Cardiac muscle cell (in vitro differentiated cells and primary cell): ENCODE measurements around the gene GAREM1. TPM values are rescaled to one million over a fixed set of nuclear protein-coding genes. Genes with fewer than 3 reads are reported as not detected.

Experiments used
- DNase-seq, 2 donors: peaks; one replicate each; pipeline versions ENCODE4 v3.0.0 to v3.0.0-alpha.2; 2010 to 2017; ENCODE audit warnings: low read depth in 1 of 2, low spot score in 1 of 2
- H3K27ac ChIP-seq: fragments of 200-600 bp; sonication (generic); 2 replicates; pipeline ENCODE4 v1.5.1; 2016
- H3K27me3 ChIP-seq: fragments of 200-600 bp; sonication (generic); 2 replicates; pipeline ENCODE4 v1.6.0; 2016; ENCODE audit warnings: control low read depth
- H3K36me3 ChIP-seq: fragments of 200-600 bp; sonication (generic); 2 replicates; pipeline ENCODE4 v1.5.1; 2016; ENCODE audit warnings: control low read depth
- H3K4me1 ChIP-seq: fragments of 200-600 bp; sonication (generic); 2 replicates; pipeline ENCODE4 v1.8.1; 2017; ENCODE audit warnings: low read depth, mild to moderate bottlenecking, mixed run types
- H3K4me3 ChIP-seq: fragments of 200-600 bp; sonication (generic); 2 replicates; pipeline ENCODE4 v1.5.1; 2016; ENCODE audit warnings: mild to moderate bottlenecking
- H3K9me3 ChIP-seq: fragments of 200-600 bp; sonication (generic); 2 replicates; pipeline ENCODE4 v1.5.1; 2017; ENCODE audit warnings: low read depth, mild to moderate bottlenecking, control low read depth
- CTCF ChIP-seq: IDR thresholded peaks from 2 replicates; pipeline ENCODE4 v1.5.1; 2012; ENCODE audit warnings: low read depth, mild to moderate bottlenecking, low read length
- polyA plus RNA-seq: library from polyadenylated mRNA; unstranded; fragments of >200 nt; fragmentation: Nextera tagmentation; extraction: Ambion mirVana; gene quantifications from 2 replicates; pipeline ENCODE4 v1.2.1, GENCODE V29; 2016
- total RNA-seq: library from RNA; depleted of rRNA; stranded (reverse); fragments of >200 nt; gene quantifications from 2 replicates; pipeline ENCODE4 v1.2.3, GENCODE V29; 2016

GAREM1 gene
- total and polyA plus RNA-seq, 2 experiments from 2014 or later, result 14.2 to 17.3 TPM

- no peaks in the 10 kb centered on the region for H3K27me3 ChIP-seq
- H3K4me1 ChIP-seq, result peaks cover 11% of the 10 kb centered on the region
- TF ChIP-seq CTCF, result no peak
- no peak overlapping the region for H3K27ac ChIP-seq
- H3K36me3 ChIP-seq, result no peaks in the 10 kb centered on the region
- H3K4me3 ChIP-seq, result no peak overlapping the region
- DNase-seq, result no peak
- H3K9me3 ChIP-seq, result no peaks in the 10 kb centered on the region
These were observed 101.7 kb downstream of the GAREM1 start for GRCh38 chr18:32368991-32369390.

GRCh38 chr18:32368170-32368569 is 102.5 kb downstream of the GAREM1 start:
- no peaks in the 10 kb centered on the region for H3K27me3 ChIP-seq
- H3K9me3 ChIP-seq, result no peaks in the 10 kb centered on the region
- no peak for DNase-seq
- no peak for TF ChIP-seq CTCF
- no peak overlapping the region for H3K4me3 ChIP-seq
- H3K4me1 ChIP-seq, result peaks cover 8% of the 10 kb centered on the region
- H3K36me3 ChIP-seq, result no peaks in the 10 kb centered on the region
- H3K27ac ChIP-seq, result no peak overlapping the region

- DNase-seq, result peak in 1 of 2 donors; percentile 72
- no peak for TF ChIP-seq CTCF
- no peak overlapping the region for H3K27ac ChIP-seq
- peaks cover 8% of the 10 kb centered on the region for H3K4me1 ChIP-seq
- no peaks in the 10 kb centered on the region for H3K27me3 ChIP-seq
- H3K4me3 ChIP-seq, result no peak overlapping the region
- no peaks in the 10 kb centered on the region for H3K36me3 ChIP-seq
- no peaks in the 10 kb centered on the region for H3K9me3 ChIP-seq
These were observed 103.8 kb downstream of the GAREM1 start for GRCh38 chr18:32366586-32367538.

- no peak overlapping the region for H3K4me3 ChIP-seq
- DNase-seq, result no peak
- no peak for TF ChIP-seq CTCF
These were observed 108.2 kb downstream of the GAREM1 start for GRCh38 chr18:32362484-32362883.

GRCh38 chr18:32360682-32361345 is 109.9 kb downstream of the GAREM1 start:
- Histone ChIP-seq H3K4me1 (peaks cover 19% of the 10 kb centered on the region), H3K4me3 (no peak overlapping the region), H3K27ac (no peak overlapping the region), H3K27me3 (no peaks in the 10 kb centered on the region), H3K9me3 (no peaks in the 10 kb centered on the region), H3K36me3 (no peaks in the 10 kb centered on the region)
- DNase-seq, result no peak
- TF ChIP-seq CTCF, result no peak

More at GRCh38 chr18:32362484-32362883, 108.2 kb downstream of the GAREM1 start:
- H3K27ac ChIP-seq, result no peak overlapping the region
- H3K9me3 ChIP-seq, result no peaks in the 10 kb centered on the region
- peaks cover 14% of the 10 kb centered on the region for H3K4me1 ChIP-seq
- no peaks in the 10 kb centered on the region for H3K27me3 ChIP-seq
- no peaks in the 10 kb centered on the region for H3K36me3 ChIP-seq
